Ectodermal cell (in vitro differentiated cells): ENCODE data around the gene NHLRC4. TPM values are rescaled to one million over a fixed set of nuclear protein-coding genes. Genes with fewer than 3 reads are reported as not detected.

Experiments used
- H3K27ac ChIP-seq: 2 replicates; pipeline ENCODE4 v1.7.0; 2013; ENCODE audit warnings: mild to moderate bottlenecking, low read depth, low read length; ENCODE audit not compliant: insufficient read depth, poor library complexity, severe bottlenecking
- H3K27me3 ChIP-seq: 2 replicates; pipeline ENCODE4 v1.7.0; 2013; ENCODE audit warnings: mild to moderate bottlenecking, low read length; ENCODE audit not compliant: insufficient read depth, control insufficient read depth, poor library complexity, severe bottlenecking
- H3K36me3 ChIP-seq: one replicate; pipeline ENCODE4 v1.7.0; 2013; ENCODE audit warnings: low read length; ENCODE audit not compliant: control insufficient read depth, insufficient read depth
- H3K4me1 ChIP-seq: one replicate; pipeline ENCODE4 v1.7.0; 2013; ENCODE audit warnings: low read length; ENCODE audit not compliant: control insufficient read depth, insufficient read depth
- H3K4me3 ChIP-seq: 2 replicates; pipeline ENCODE4 v1.7.0; 2013; ENCODE audit warnings: low read depth, low read length, control low read depth; ENCODE audit not compliant: insufficient read depth
- H3K9me3 ChIP-seq: 2 replicates; pipeline ENCODE4 v1.7.0; 2013; ENCODE audit warnings: mild to moderate bottlenecking, low read length, moderate library complexity; ENCODE audit not compliant: control insufficient read depth
- WGBS, 2 experiments: methylation state at CpG; one replicate each; pipeline ENCODE4 v1.1.7; 2013; ENCODE audit warnings: missing lambda C conversion rate in 2 of 2; 5-methylcytosine and 5-hydroxymethylcytosine counted together
- polyA plus RNA-seq, 4 experiments: library from polyadenylated mRNA; stranded (reverse); fragments of 50-300 nt; gene quantifications; one replicate each; pipeline ENCODE4 v1.2.3, GENCODE V29; 2013

The NHLRC4 gene, protein sequence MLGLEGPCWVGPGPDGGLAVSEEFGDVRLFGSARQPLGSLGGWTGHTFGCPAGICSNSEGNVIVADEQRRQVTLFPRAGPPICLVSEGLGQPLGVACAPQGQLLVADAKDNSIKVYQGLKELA
- polyA plus RNA-seq (2013, experiment 1 of 4), result not detected
- polyA plus RNA-seq (2013, experiment 2 of 4), result not detected
- polyA plus RNA-seq (2013, experiment 3 of 4), result not detected
- 0.12 TPM for polyA plus RNA-seq (2013, experiment 4 of 4)

DNA sequence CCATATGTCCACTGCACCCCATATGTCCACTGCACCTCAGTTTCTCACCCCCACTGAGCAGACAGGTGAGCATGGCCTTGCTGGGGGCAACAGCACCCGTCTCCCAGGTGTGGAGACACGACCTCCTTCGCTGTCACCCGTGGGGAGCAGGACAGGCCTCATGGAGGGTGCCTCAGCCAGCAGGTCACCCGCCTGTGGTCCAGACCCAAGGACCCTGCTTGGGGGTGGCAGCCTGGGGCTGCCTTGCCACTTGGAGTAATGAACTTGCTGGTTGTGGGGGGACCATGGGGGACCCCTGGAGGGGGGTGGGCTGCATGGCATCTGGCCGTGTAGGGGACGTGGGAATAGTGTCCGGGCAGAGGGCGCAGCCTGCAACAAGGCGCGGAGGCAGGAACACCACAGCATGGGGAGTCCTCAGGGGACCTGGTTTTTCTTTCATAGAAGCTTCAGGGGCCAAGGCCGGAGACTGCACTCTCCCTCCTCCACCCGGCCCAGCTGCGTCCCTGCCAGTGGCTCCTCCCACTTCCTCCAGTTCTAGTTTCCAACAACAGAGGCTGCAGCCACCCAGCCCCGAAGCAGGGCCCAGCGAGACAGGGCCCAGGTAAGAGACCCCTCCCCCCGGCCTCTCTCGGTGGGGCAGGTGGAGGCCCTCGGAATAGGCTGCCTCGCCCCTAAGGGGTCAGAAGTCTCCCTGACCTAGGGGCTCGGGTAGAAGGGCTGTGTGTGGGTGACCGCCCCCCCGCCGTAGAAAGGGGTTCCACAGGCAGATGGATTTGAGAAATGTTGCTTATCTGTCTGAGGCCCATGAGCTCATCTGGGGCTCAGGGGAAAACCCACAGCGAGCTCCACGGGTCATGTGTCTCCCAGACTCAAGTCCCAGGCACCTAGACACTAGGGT is at the start of gene NHLRC4:
TSS of gene NHLRC4 (plus strand) at position 531 of the 898 bp plus-strand sequence. CDS start 1,043 bp downstream, outside the sequence.
- Histone ChIP-seq H3K4me1 (peaks cover 30% of the 10 kb centered on the region), H3K27ac (no peak within 1 kb of the TSS), H3K36me3 (no peaks in the 10 kb centered on the region), H3K9me3 (no peaks in the 10 kb centered on the region), H3K4me3 (no peak within 1 kb of the TSS), H3K27me3 (peaks cover 12% of the 10 kb centered on the region)
- 61 to 62% methylated on average over 26 of the region's 26 CpGs for WGBS, 2 experiments

DNA sequence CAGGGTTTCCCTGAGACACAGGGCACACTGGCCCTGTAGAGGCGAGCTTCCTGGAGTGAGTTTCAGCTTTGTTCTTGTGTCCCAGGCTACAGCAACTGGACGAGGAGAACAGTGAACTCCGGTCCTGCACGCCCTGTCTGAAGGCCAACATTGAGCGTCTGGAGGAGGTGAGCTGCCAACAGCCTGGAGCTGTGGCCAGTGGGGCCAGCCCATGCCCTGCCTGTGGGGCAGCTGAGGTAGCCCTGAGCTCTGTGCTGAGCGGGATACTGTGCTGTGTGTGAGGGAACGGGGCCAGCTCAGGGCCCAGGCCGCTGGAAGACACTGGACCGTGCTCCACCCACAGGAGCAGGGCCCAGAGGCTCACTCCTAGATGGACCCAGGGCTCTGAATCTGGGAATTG is 47.9 kb upstream of the NHLRC4 start:
- peaks cover 11% of the 10 kb centered on the region for H3K36me3 ChIP-seq
- no peaks in the 10 kb centered on the region for H3K4me1 ChIP-seq
- no peak overlapping the region for H3K4me3 ChIP-seq
- H3K27me3 ChIP-seq, result no peaks in the 10 kb centered on the region
- no peak overlapping the region for H3K27ac ChIP-seq
- WGBS, 2 experiments, result 95% methylated on average over 9 of the region's 9 CpGs
- H3K9me3 ChIP-seq, result no peaks in the 10 kb centered on the region

DNA sequence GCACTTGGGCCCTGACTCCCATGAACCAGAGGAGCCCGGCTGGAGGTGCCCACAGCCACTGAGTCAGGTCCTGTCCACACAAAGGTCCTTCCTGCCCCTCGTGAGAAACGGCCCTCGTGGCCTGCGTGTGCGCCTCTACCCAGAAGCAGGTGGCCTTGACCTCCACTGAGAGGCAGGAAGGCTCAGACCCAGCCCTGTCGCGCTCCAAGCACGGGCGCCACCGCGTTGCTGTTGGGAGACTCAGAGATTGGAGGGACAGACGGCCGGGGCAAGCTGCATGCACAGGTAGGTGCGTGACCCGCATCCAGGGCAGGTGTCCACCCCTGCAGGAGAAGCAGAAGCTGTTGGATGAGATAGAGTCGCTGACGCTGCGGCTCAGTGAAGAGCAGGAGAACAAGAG is 47.4 kb upstream of the NHLRC4 start:
- Histone ChIP-seq H3K27ac (no peak overlapping the region), H3K27me3 (no peaks in the 10 kb centered on the region), H3K36me3 (peaks cover 11% of the 10 kb centered on the region), H3K4me3 (no peak overlapping the region), H3K4me1 (no peaks in the 10 kb centered on the region), H3K9me3 (no peaks in the 10 kb centered on the region)
- 97% methylated on average over 19 of the region's 19 CpGs for WGBS, 2 experiments

DNA sequence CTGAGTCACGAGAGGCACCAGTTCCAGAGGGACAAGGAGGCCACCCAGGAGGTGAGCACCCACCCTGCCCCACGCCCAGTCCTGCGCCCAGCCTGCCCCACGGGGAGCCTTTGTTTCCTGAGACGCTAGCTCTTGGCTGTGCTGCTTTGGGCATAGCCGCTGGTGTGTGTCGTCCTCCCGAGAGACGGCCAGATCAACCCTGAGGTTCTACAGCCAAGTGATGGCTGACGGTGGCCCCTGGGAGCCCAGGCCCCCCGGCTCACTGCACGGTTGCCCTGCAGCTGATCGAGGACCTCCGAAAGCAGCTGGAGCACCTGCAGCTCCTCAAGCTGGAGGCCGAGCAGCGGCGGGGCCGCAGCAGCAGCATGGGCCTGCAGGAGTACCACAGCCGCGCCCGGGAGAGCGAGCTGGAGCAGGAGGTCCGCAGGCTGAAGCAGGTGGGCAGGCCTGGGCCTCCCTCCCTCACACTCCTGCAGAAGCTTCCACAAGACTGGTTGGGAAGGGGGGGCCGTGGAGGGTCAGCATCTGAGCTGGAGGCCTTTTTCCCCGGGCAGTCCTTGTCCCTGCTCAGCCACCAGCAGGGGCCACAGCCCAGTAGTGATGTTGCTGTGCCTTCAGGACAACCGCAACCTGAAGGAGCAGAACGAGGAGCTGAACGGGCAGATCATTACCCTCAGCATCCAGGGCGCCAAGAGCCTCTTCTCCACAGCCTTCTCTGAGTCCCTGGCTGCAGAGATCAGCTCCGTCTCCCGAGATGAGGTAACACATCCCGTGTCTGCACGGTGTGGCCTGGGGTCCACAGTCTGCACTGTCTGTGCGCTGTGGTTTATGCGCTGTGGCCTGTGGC is 46.7 kb upstream of the NHLRC4 start:
- Histone ChIP-seq H3K27me3 (no peaks in the 10 kb centered on the region), H3K4me3 (no peak overlapping the region), H3K9me3 (no peaks in the 10 kb centered on the region), H3K27ac (no peak overlapping the region), H3K36me3 (peaks cover 6% of the 10 kb centered on the region), H3K4me1 (no peaks in the 10 kb centered on the region)
- 95% methylated on average over 35 of the region's 35 CpGs for WGBS, 2 experiments

DNA sequence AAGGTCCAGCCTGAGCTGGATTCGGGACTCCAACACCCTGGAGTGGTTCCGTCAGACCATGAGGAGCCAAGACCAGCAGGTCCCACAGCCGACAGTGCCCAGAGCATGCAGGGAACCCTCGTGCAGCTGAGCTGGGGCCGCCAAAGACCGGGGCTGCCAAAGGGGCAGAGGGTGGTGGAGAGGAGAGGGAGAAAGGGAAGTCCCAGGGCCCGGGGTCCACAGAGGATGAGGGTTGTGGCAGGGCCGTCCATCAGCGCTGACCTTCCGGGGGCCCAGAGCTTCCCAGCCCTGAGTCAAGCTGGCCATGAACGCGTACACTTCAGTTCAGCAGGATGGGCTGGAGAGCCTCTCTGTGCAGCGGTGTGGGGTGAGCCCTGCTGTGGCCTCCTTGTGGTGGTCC is 46.0 kb upstream of the NHLRC4 start:
- Histone ChIP-seq H3K27ac (no peak overlapping the region), H3K9me3 (no peaks in the 10 kb centered on the region), H3K4me1 (no peaks in the 10 kb centered on the region), H3K27me3 (no peaks in the 10 kb centered on the region), H3K4me3 (no peak overlapping the region), H3K36me3 (peaks cover 5% of the 10 kb centered on the region)
- WGBS, 2 experiments, result 95 to 97% methylated on average over 13 of the region's 13 CpGs

DNA sequence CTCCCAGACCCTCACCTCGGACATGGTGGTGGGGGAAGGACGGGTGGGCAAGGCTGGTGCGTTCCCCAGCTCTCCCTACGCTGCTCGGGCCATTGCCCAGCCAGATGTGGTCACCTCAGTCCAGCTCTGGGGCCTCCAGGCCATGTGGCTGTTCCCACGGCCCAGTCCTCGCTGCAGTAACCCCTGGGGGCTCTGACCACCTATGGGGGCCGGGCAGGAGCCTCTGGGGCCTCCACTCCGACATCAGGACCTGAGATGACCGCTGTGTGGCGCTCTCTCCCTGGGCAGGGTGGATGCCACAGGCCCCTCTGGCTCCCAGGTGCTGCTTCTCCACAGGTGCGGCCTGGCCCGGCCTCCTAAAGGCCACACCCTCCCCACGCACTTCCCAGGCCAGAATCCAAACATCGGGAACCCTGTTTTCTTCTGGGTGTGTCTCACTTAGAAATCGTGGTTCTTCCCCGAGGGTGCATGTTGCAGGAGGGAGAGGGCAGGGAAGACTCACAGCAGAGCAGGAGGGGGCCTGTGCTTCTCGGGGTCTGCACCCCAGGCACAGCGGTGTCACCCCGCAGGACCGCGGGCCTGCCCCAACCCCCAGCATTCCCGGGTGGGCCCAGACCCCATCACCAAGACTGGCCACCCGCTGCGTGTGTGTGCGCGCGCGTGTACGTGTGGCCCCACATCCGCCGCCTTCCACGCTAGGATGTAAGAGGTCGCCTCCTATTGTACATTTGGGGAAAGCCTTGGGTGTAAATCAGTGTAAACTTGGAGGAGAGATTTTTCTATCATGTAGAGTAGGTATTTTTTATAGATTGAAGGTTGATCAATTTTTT is 45.2 kb upstream of the NHLRC4 start:
- H3K4me3 ChIP-seq, result no peak overlapping the region
- H3K36me3 ChIP-seq, result peaks cover 3% of the 10 kb centered on the region
- WGBS, 2 experiments, result 89 to 91% methylated on average over 34 of the region's 34 CpGs
- H3K27me3 ChIP-seq, result no peaks in the 10 kb centered on the region
- H3K27ac ChIP-seq, result no peak overlapping the region
- peaks cover 6% of the 10 kb centered on the region for H3K4me1 ChIP-seq
- H3K9me3 ChIP-seq, result no peaks in the 10 kb centered on the region

DNA sequence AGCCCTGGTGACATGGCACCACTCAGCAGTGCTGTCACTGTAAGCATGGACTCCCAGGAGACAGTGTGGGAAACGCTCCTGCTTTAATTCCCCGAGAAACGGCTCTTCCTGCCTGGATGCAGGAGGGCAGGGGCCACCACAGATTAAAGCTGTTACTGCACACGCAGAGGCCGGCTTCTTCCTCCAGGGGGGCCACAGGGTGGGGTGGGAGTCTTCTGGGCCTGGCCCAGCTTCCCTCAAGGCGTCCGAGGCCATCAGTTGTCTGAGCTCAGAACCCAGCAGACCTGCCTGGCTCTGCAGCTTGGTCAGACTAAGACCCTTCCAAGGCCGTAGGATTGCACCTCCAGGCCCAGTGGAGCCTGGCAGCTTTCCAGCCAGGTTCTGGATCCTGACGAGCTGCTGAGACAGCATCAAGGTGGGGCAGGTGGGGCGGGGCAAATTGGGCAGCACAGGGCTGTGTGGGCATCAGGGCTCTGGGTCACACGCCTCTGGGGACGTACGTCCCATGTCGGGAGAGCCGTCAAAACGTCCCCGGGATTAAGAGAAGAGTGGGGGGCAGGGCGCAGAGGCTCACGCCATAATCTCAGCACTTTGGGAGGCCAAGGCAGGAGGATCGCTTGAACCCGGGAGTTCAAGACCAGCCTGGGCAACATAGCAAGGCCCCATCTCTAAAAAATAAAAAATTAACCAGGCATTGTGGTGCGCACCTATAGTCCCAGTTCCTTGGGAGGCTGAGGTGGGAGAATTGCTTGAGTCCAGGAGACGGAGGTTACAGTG is 44.3 kb upstream of the NHLRC4 start:
- no peak overlapping the region for H3K27ac ChIP-seq
- H3K27me3 ChIP-seq, result no peaks in the 10 kb centered on the region
- peaks cover 6% of the 10 kb centered on the region for H3K4me1 ChIP-seq
- no peaks in the 10 kb centered on the region for H3K9me3 ChIP-seq
- WGBS, 2 experiments, result 88 to 91% methylated on average over 23 of the region's 23 CpGs
- H3K4me3 ChIP-seq, result no peak overlapping the region
- peaks cover 3% of the 10 kb centered on the region for H3K36me3 ChIP-seq

DNA sequence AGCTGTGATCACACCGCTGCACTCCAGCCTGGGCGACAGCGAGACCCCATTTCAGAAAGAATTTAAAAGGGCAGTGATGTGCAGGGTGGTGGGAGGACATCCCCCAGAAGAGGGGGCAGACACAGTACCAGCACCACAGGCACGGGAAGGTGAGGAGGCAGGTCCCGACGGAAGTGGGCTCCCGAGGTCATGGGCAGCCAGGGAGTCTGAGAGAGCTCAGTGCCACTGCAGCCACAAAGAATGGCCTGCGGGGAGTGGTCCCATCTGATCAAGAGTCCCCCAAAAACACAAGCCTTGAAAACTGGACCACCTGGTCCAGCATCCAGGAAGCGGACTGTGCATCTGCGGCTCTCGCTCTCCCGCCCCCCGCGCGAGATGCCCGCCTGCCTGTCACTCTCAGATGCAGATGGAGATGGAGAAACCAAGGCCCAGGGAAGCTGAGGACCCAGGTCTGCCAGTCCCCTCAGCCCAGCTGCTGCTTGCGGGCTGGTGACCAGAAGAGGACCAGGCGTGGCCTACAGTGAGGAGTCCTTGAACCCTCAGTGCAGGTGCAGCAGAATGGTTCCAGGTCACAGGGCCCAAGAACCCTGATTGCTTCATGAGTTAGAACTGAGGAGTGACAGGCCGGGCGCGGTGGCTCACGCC is 43.6 kb upstream of the NHLRC4 start:
- Histone ChIP-seq H3K4me3 (no peak overlapping the region), H3K9me3 (no peaks in the 10 kb centered on the region), H3K36me3 (peaks cover 3% of the 10 kb centered on the region), H3K4me1 (peaks cover 6% of the 10 kb centered on the region), H3K27ac (no peak overlapping the region), H3K27me3 (no peaks in the 10 kb centered on the region)
- WGBS, 2 experiments, result 95% methylated on average over 22 of the region's 22 CpGs
